ENCODE measurements around the gene HIVEP1. TPM values are rescaled to one million over a fixed set of nuclear protein-coding genes. Genes with fewer than 3 reads are reported as not detected.

The HIVEP1 gene
- total and polyA plus RNA-seq, 2 of the 13 experiments (the other 11 are each of a cell fraction or from before 2014, with no cell fraction given) = 7.4 to 9.9 TPM

DNA sequence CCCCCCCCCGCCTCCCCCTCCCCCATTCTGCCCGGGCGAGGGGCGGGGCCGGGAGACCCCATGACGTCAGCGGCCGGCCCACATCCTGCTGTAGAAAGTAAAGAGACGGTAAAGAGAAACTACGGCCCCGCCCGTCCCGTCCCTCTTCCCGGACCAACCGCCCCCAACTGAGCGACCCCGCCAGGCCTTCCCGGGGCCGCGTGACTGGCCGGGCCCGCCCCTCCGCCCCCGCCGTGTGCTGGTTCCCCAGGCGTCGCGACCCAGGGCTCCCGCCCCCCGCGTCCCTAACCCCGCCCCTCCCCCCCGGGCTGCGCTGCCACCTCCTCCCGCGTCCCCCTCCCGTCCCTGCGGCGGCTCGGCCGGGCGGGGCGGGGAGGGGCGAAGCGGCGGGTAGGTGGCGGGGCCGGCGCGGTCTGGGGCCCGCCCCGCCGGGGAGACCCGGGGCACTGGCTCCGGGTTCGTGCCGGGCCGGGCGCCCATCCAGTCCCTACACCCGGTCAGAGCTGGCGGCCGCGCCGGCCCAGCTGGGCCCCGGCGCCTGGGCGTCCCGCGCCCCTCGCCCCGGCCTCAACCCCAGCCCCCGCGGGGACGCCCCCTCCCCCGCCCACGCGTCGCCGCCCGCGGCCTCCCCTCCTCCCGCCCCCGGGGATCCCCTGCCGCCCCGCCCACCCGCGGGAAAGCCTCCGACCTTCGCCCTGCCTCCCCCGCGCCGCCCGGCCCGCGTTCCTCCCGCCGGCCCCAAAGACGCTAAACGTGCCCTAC is 655 bp upstream of the HIVEP1 start (continued):
- TF ChIP-seq, protein P1, sequence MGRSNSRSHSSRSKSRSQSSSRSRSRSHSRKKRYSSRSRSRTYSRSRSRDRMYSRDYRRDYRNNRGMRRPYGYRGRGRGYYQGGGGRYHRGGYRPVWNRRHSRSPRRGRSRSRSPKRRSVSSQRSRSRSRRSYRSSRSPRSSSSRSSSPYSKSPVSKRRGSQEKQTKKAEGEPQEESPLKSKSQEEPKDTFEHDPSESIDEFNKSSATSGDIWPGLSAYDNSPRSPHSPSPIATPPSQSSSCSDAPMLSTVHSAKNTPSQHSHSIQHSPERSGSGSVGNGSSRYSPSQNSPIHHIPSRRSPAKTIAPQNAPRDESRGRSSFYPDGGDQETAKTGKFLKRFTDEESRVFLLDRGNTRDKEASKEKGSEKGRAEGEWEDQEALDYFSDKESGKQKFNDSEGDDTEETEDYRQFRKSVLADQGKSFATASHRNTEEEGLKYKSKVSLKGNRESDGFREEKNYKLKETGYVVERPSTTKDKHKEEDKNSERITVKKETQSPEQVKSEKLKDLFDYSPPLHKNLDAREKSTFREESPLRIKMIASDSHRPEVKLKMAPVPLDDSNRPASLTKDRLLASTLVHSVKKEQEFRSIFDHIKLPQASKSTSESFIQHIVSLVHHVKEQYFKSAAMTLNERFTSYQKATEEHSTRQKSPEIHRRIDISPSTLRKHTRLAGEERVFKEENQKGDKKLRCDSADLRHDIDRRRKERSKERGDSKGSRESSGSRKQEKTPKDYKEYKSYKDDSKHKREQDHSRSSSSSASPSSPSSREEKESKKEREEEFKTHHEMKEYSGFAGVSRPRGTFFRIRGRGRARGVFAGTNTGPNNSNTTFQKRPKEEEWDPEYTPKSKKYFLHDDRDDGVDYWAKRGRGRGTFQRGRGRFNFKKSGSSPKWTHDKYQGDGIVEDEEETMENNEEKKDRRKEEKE (IDR thresholded peaks at IDR 0.05) = no peak
- TF ChIP-seq, protein P2, sequence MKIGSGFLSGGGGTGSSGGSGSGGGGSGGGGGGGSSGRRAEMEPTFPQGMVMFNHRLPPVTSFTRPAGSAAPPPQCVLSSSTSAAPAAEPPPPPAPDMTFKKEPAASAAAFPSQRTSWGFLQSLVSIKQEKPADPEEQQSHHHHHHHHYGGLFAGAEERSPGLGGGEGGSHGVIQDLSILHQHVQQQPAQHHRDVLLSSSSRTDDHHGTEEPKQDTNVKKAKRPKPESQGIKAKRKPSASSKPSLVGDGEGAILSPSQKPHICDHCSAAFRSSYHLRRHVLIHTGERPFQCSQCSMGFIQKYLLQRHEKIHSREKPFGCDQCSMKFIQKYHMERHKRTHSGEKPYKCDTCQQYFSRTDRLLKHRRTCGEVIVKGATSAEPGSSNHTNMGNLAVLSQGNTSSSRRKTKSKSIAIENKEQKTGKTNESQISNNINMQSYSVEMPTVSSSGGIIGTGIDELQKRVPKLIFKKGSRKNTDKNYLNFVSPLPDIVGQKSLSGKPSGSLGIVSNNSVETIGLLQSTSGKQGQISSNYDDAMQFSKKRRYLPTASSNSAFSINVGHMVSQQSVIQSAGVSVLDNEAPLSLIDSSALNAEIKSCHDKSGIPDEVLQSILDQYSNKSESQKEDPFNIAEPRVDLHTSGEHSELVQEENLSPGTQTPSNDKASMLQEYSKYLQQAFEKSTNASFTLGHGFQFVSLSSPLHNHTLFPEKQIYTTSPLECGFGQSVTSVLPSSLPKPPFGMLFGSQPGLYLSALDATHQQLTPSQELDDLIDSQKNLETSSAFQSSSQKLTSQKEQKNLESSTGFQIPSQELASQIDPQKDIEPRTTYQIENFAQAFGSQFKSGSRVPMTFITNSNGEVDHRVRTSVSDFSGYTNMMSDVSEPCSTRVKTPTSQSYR (CRISPR knock-in tag; IDR thresholded peaks at IDR 0.05; ENCODE audit: borderline replicate concordance) = peak; percentile 85
- no peak for TF ChIP-seq FOSL1 (CRISPR knock-in tag; IDR thresholded peaks at IDR 0.05; ENCODE audit: borderline replicate concordance)
- TF ChIP-seq, protein P3, sequence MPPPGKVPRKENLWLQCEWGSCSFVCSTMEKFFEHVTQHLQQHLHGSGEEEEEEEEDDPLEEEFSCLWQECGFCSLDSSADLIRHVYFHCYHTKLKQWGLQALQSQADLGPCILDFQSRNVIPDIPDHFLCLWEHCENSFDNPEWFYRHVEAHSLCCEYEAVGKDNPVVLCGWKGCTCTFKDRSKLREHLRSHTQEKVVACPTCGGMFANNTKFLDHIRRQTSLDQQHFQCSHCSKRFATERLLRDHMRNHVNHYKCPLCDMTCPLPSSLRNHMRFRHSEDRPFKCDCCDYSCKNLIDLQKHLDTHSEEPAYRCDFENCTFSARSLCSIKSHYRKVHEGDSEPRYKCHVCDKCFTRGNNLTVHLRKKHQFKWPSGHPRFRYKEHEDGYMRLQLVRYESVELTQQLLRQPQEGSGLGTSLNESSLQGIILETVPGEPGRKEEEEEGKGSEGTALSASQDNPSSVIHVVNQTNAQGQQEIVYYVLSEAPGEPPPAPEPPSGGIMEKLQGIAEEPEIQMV (CRISPR knock-in tag; IDR thresholded peaks at IDR 0.05; ENCODE audit: low read depth) = no peak
- TF ChIP-seq, protein P4, sequence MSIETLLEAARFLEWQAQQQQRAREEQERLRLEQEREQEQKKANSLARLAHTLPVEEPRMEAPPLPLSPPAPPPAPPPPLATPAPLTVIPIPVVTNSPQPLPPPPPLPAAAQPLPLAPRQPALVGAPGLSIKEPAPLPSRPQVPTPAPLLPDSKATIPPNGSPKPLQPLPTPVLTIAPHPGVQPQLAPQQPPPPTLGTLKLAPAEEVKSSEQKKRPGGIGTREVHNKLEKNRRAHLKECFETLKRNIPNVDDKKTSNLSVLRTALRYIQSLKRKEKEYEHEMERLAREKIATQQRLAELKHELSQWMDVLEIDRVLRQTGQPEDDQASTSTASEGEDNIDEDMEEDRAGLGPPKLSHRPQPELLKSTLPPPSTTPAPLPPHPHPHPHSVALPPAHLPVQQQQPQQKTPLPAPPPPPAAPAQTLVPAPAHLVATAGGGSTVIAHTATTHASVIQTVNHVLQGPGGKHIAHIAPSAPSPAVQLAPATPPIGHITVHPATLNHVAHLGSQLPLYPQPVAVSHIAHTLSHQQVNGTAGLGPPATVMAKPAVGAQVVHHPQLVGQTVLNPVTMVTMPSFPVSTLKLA (IDR thresholded peaks at IDR 0.05) = no peak
- TF ChIP-seq ZNF446 (CRISPR knock-in tag; IDR thresholded peaks at IDR 0.05) = no peak
- peak; percentile 76 for TF ChIP-seq HNRNPK (IDR thresholded peaks at IDR 0.05; ENCODE audit: low read depth, low read length, poor library complexity, severe bottlenecking)
- TF ChIP-seq ZNF230 (CRISPR knock-in tag; IDR thresholded peaks at IDR 0.05) = no peak
- TF ChIP-seq LCORL (IDR thresholded peaks at IDR 0.05) = no peak
- TF ChIP-seq LCORL (CRISPR knock-in tag; IDR thresholded peaks at IDR 0.05) = 0 out of 2 replicates have a peak, but pooled peaks have one; percentile 37
- peak; percentile 5; the same call in 1 of the 2 replicates for TF ChIP-seq ZNF777 (CRISPR knock-in tag; IDR thresholded peaks at IDR 0.05)
- TF ChIP-seq SAP130 (CRISPR knock-in tag; IDR thresholded peaks at IDR 0.05; ENCODE audit: low read depth) = peak; percentile 88
- TF ChIP-seq PHF21A (CRISPR knock-in tag; IDR thresholded peaks at IDR 0.05) = 0 out of 2 replicates have a peak, but pooled peaks have one; percentile 24
- TF ChIP-seq ZNF619 (CRISPR knock-in tag; IDR thresholded peaks at IDR 0.05) = no peak
- no peak for TF ChIP-seq ATAD3A (CRISPR knock-in tag; IDR thresholded peaks at IDR 0.05)
- TF ChIP-seq, protein P5, sequence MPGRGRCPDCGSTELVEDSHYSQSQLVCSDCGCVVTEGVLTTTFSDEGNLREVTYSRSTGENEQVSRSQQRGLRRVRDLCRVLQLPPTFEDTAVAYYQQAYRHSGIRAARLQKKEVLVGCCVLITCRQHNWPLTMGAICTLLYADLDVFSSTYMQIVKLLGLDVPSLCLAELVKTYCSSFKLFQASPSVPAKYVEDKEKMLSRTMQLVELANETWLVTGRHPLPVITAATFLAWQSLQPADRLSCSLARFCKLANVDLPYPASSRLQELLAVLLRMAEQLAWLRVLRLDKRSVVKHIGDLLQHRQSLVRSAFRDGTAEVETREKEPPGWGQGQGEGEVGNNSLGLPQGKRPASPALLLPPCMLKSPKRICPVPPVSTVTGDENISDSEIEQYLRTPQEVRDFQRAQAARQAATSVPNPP (CRISPR knock-in tag; IDR thresholded peaks at IDR 0.05) = no peak
- TF ChIP-seq CHD2 (IDR thresholded peaks at IDR 0.05; ENCODE audit: low read depth, low read length) = 0 out of 2 replicates have a peak, but pooled peaks have one; percentile 3
- TF ChIP-seq MIER2 (CRISPR knock-in tag; IDR thresholded peaks at IDR 0.05) = no peak
- TF ChIP-seq BHLHE40 (IDR thresholded peaks at IDR 0.05; ENCODE audit: low read length) = peak; percentile 33; the same call in 1 of the 2 replicates
- TF ChIP-seq ZNF567 (CRISPR knock-in tag; IDR thresholded peaks at IDR 0.05; ENCODE audit: borderline replicate concordance) = no peak
- peak; percentile 54; the same call in 1 of the 2 replicates for TF ChIP-seq ZBTB7B (CRISPR knock-in tag; IDR thresholded peaks at IDR 0.05)

Measured in HepG2 (cell line).